ENCODE measurements around the gene FPR3.

DNA sequence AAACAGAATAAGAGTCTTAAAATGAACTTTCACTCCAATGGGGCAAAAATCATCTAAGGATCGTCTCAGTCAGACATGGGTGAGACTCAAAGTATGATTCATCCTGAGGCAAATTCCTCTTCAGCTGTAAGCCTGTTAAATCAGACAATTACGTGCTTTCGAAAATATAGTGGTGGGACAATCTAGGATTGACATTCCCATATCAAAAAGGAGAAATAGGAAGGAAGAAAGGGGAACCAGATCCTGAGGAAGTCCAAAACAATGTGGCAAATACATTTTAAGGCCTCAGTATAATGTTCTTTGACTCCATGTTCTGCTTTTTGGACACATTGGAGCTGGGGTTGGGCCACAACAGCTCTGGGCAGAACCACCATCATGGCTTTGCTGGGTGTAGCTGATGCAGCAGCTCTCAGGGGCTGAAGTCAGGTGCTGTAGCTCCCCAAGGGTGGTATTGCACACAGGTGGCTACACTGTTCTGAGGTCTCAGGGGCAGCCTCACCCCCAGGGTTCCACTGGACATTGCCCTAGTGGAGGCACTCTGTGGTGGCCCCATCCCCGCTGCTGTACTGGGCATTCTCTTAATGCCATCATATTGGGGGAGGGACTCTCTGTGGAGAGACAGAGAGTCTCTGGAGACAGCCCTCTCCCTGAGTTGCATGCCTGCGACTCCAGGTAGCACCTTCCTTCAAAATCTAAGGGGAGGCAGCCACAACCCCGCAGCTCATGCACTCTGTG lies 5.7 kb upstream of the FPR3 start:
- TF ChIP-seq, protein P1, sequence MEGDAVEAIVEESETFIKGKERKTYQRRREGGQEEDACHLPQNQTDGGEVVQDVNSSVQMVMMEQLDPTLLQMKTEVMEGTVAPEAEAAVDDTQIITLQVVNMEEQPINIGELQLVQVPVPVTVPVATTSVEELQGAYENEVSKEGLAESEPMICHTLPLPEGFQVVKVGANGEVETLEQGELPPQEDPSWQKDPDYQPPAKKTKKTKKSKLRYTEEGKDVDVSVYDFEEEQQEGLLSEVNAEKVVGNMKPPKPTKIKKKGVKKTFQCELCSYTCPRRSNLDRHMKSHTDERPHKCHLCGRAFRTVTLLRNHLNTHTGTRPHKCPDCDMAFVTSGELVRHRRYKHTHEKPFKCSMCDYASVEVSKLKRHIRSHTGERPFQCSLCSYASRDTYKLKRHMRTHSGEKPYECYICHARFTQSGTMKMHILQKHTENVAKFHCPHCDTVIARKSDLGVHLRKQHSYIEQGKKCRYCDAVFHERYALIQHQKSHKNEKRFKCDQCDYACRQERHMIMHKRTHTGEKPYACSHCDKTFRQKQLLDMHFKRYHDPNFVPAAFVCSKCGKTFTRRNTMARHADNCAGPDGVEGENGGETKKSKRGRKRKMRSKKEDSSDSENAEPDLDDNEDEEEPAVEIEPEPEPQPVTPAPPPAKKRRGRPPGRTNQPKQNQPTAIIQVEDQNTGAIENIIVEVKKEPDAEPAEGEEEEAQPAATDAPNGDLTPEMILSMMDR (IDR thresholded peaks at IDR 0.05; ENCODE audit: low read depth, low read length): no peak
- no peak for TF ChIP-seq EZH2phosphoT487 (IDR thresholded peaks at IDR 0.05; ENCODE audit: low read depth)

Data from OCI-LY3 (cell line).